WTC11 (cell line): ENCODE results near the gene UBL7. TPM values are rescaled to one million over a fixed set of nuclear protein-coding genes. Genes with fewer than 3 reads are reported as not detected.

Source experiments
- ATAC-seq: fragments of 200-7000 bp; cut with Tn5 transposase; 2 replicates; pipeline ENCODE4 v1.10.0; 2021; ENCODE audit warnings: mild to moderate bottlenecking, moderate library complexity
- CTCF ChIA-PET: fragments of 300-600 bp; sonication (Branson Sonifier 250); formaldehyde crosslinking; loops from one replicate; lab custom pipeline; 2021; ENCODE audit warnings: antibody characterized with exemption; lab: Charles Lee
- POLR2A ChIA-PET: fragments of 350-600 bp; sonication (Branson Sonifier 250); formaldehyde crosslinking; loops from one replicate; lab custom pipeline; 2021; ENCODE audit warnings: antibody characterized with exemption; lab: Charles Lee
- DNase-seq: peaks from one replicate; pipeline ENCODE4 v3.0.0; 2021; ENCODE audit warnings: low spot score
- H3K27ac Mint-ChIP-seq: 2 replicates; pipeline ENCODE4 v1.8.0; 2021; ENCODE audit warnings: mixed read lengths
- H3K27me3 Mint-ChIP-seq: 2 replicates; pipeline ENCODE4 v1.8.0; 2021; ENCODE audit warnings: low read depth, mild to moderate bottlenecking, moderate library complexity, mixed read lengths
- H3K36me3 Mint-ChIP-seq: 2 replicates; pipeline ENCODE4 v1.8.0; 2021; ENCODE audit warnings: mixed read lengths
- H3K4me1 Mint-ChIP-seq: 2 replicates; pipeline ENCODE4 v1.8.0; 2022; ENCODE audit warnings: mixed read lengths
- H3K4me3 Mint-ChIP-seq: 2 replicates; pipeline ENCODE4 v1.8.0; 2021; ENCODE audit warnings: mild to moderate bottlenecking, moderate library complexity, mixed read lengths
- H3K9me3 Mint-ChIP-seq: 2 replicates; pipeline ENCODE4 v1.8.0; 2021; ENCODE audit warnings: mixed read lengths
- CBFB ChIP-seq: sonication (generic); formaldehyde crosslinking; IDR thresholded peaks from 2 replicates; pipeline ENCODE4 v1.8.1; 2022; ENCODE audit warnings: mild to moderate bottlenecking, low read depth, missing genetic modification reagents
- ETV6 ChIP-seq: sonication (generic); formaldehyde crosslinking; IDR thresholded peaks from 2 replicates; pipeline ENCODE4 v1.8.1; 2022; ENCODE audit warnings: mild to moderate bottlenecking, missing genetic modification reagents
- GABPB1 ChIP-seq: sonication (generic); formaldehyde crosslinking; IDR thresholded peaks from 2 replicates; pipeline ENCODE4 v1.8.1; 2023; ENCODE audit warnings: mild to moderate bottlenecking, missing genetic modification reagents
- GRHL2 ChIP-seq: fragments of 250-450 bp; sonication (Bioruptor Pico); IDR thresholded peaks from 2 replicates; pipeline ENCODE4 v1.8.0; 2022; ENCODE audit warnings: mild to moderate bottlenecking, moderate library complexity; ENCODE audit not compliant: insufficient replicate concordance, severe bottlenecking
- GTF2I ChIP-seq: fragments of 250-450 bp; sonication (Bioruptor Pico); conservative IDR thresholded peaks from 2 replicates; pipeline ENCODE4 v1.4.0; 2021; ENCODE audit warnings: mild to moderate bottlenecking
- IRF2 ChIP-seq: sonication (generic); formaldehyde crosslinking; IDR thresholded peaks from 2 replicates; pipeline ENCODE4 v1.8.0; 2022; ENCODE audit warnings: low read depth, missing genetic modification reagents, borderline replicate concordance
- KAT7 ChIP-seq: sonication (generic); formaldehyde crosslinking; IDR thresholded peaks from 2 replicates; pipeline ENCODE4 v1.8.1; 2023; ENCODE audit warnings: missing genetic modification reagents, mild to moderate bottlenecking, borderline replicate concordance
- NFE2L1 ChIP-seq: sonication (generic); formaldehyde crosslinking; IDR thresholded peaks from 2 replicates; pipeline ENCODE4 v1.8.1; 2023; ENCODE audit warnings: missing genetic modification reagents
- NFYB ChIP-seq: sonication (generic); formaldehyde crosslinking; conservative IDR thresholded peaks from 2 replicates; pipeline ENCODE4 v1.8.0; 2022; ENCODE audit warnings: low read depth, missing genetic modification reagents
- SMAD3 ChIP-seq: sonication (generic); formaldehyde crosslinking; IDR thresholded peaks from 2 replicates; pipeline ENCODE4 v1.8.0; 2022; ENCODE audit warnings: missing genetic modification reagents, mild to moderate bottlenecking, borderline replicate concordance
- SMAD4 ChIP-seq: sonication (generic); formaldehyde crosslinking; IDR thresholded peaks from 2 replicates; pipeline ENCODE4 v1.8.0; 2022; ENCODE audit warnings: mild to moderate bottlenecking, missing genetic modification reagents
- SOX15 ChIP-seq: fragments of 250-450 bp; sonication (Bioruptor Pico); IDR thresholded peaks from 2 replicates; pipeline ENCODE4 v1.9.0; 2021; ENCODE audit warnings: mild to moderate bottlenecking
- SP1 ChIP-seq: sonication (generic); formaldehyde crosslinking; conservative IDR thresholded peaks from 2 replicates; pipeline ENCODE4 v1.8.1; 2022; ENCODE audit warnings: missing genetic modification reagents
- ZNF263 ChIP-seq: sonication (generic); formaldehyde crosslinking; IDR thresholded peaks from 2 replicates; pipeline ENCODE4 v1.8.1; 2022; ENCODE audit warnings: low read depth, mild to moderate bottlenecking, moderate library complexity, missing genetic modification reagents
- ZNF317 ChIP-seq: sonication (generic); formaldehyde crosslinking; IDR thresholded peaks from 2 replicates; pipeline ENCODE4 v1.8.1; 2023; ENCODE audit warnings: low read depth, mild to moderate bottlenecking, moderate library complexity, missing genetic modification reagents, borderline replicate concordance
- ZNF416 ChIP-seq: fragments of 250-450 bp; sonication (Bioruptor Pico); IDR thresholded peaks from 2 replicates; pipeline ENCODE4 v1.9.0; 2021; ENCODE audit warnings: mild to moderate bottlenecking, inconsistent platforms
- ZNF671 ChIP-seq: fragments of 250-450 bp; sonication (Bioruptor Pico); IDR thresholded peaks from 2 replicates; pipeline ENCODE4 v1.8.0; 2021; ENCODE audit warnings: mild to moderate bottlenecking
- total RNA-seq: library from RNA; stranded (reverse); gene quantifications from 3 replicates; pipeline ENCODE4 v1.2.3, GENCODE V29; 2021
- TF ChIP-seq, protein P1 (sequence below): sonication (generic); formaldehyde crosslinking; IDR thresholded peaks from 2 replicates; pipeline ENCODE4 v1.8.0; 2022; ENCODE audit warnings: mild to moderate bottlenecking, missing genetic modification reagents
- TF ChIP-seq, protein P2 (sequence below): sonication (generic); formaldehyde crosslinking; IDR thresholded peaks from 2 replicates; pipeline ENCODE4 v1.8.0; 2022; ENCODE audit warnings: mild to moderate bottlenecking, missing genetic modification reagents
- TF ChIP-seq, protein P3 (sequence below): fragments of 250-450 bp; sonication (Bioruptor Pico); IDR thresholded peaks from 2 replicates; pipeline ENCODE4 v1.9.0; 2021; ENCODE audit warnings: moderate library complexity, mild to moderate bottlenecking, inconsistent platforms, borderline replicate concordance
- TF ChIP-seq, protein P4 (sequence below): sonication (generic); formaldehyde crosslinking; IDR thresholded peaks from 2 replicates; pipeline ENCODE4 v1.8.1; 2022; ENCODE audit warnings: missing genetic modification reagents, borderline replicate concordance
- TF ChIP-seq, protein P5 (sequence below): sonication (generic); formaldehyde crosslinking; IDR thresholded peaks from 2 replicates; pipeline ENCODE4 v1.8.1; 2022; ENCODE audit warnings: low read depth, missing genetic modification reagents, borderline replicate concordance
- TF ChIP-seq, protein P6 (sequence below): sonication (generic); formaldehyde crosslinking; IDR thresholded peaks from 2 replicates; pipeline ENCODE4 v1.8.0; 2023; ENCODE audit warnings: missing genetic modification reagents
- TF ChIP-seq, protein P7 (sequence below): sonication (generic); formaldehyde crosslinking; IDR thresholded peaks from 2 replicates; pipeline ENCODE4 v1.8.1; 2023; ENCODE audit warnings: mild to moderate bottlenecking, missing genetic modification reagents, moderate library complexity
- TF ChIP-seq, protein P8 (sequence below): fragments of 200-600 bp; IDR thresholded peaks from 2 replicates; pipeline ENCODE4 v1.8.0; 2022; ENCODE audit warnings: antibody characterized with exemption
- TF ChIP-seq, protein P9 (sequence below): sonication (generic); formaldehyde crosslinking; IDR thresholded peaks from 2 replicates; pipeline ENCODE4 v1.8.1; 2023; ENCODE audit warnings: mild to moderate bottlenecking, missing genetic modification reagents, moderate library complexity

The UBL7 gene
- total RNA-seq, 1 experiment from 2014 or later: 70.1 TPM

DNA sequence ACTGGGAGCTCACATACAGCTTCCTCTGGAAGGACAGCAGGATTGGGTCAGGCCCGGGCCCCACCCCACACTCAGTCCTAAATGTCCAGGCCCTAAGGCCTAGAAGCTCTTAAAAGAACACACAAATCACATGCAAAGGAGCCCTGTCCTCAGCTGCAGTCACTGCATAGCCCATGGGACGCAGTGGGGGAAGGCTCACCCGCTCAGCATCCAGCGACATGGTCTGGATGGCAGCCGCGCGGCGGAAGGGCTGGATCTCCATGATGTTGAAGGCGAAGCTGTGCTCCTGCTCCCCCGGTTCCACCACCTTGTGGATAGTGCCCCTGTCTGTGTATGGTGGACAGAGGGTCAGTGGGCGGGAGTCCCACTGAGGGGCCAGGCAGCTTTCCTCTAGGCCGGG, 49.3 kb downstream of the UBL7 start:
- ATAC-seq (no peak), DNase-seq (no peak)
- Mint-ChIP-seq H3K4me3 (no peak overlapping the region), H3K36me3 (peaks cover 12% of the 10 kb centered on the region)
- no peak for TF ChIP-seq ZNF263 (CRISPR knock-in tag)
- TF ChIP-seq, protein P1, sequence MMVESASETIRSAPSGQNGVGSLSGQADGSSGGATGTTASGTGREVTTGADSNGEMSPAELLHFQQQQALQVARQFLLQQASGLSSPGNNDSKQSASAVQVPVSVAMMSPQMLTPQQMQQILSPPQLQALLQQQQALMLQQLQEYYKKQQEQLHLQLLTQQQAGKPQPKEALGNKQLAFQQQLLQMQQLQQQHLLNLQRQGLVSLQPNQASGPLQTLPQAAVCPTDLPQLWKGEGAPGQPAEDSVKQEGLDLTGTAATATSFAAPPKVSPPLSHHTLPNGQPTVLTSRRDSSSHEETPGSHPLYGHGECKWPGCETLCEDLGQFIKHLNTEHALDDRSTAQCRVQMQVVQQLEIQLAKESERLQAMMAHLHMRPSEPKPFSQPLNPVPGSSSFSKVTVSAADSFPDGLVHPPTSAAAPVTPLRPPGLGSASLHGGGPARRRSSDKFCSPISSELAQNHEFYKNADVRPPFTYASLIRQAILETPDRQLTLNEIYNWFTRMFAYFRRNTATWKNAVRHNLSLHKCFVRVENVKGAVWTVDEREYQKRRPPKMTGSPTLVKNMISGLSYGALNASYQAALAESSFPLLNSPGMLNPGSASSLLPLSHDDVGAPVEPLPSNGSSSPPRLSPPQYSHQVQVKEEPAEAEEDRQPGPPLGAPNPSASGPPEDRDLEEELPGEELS (CRISPR knock-in tag): no peak
- TF ChIP-seq ZNF416 (CRISPR knock-in tag): no peak
- no peak for TF ChIP-seq SMAD4 (CRISPR knock-in tag)
- TF ChIP-seq, protein P2, sequence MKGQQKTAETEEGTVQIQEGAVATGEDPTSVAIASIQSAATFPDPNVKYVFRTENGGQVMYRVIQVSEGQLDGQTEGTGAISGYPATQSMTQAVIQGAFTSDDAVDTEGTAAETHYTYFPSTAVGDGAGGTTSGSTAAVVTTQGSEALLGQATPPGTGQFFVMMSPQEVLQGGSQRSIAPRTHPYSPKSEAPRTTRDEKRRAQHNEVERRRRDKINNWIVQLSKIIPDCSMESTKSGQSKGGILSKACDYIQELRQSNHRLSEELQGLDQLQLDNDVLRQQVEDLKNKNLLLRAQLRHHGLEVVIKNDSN (CRISPR knock-in tag): no peak
- TF ChIP-seq SMAD3 (CRISPR knock-in tag): no peak
- TF ChIP-seq, protein P3, sequence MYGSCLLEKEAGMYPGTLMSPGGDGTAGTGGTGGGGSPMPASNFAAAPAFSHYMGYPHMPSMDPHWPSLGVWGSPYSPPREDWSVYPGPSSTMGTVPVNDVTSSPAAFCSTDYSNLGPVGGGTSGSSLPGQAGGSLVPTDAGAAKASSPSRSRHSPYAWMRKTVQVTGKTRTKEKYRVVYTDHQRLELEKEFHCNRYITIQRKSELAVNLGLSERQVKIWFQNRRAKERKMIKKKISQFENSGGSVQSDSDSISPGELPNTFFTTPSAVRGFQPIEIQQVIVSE: no peak
- TF ChIP-seq, protein P4, sequence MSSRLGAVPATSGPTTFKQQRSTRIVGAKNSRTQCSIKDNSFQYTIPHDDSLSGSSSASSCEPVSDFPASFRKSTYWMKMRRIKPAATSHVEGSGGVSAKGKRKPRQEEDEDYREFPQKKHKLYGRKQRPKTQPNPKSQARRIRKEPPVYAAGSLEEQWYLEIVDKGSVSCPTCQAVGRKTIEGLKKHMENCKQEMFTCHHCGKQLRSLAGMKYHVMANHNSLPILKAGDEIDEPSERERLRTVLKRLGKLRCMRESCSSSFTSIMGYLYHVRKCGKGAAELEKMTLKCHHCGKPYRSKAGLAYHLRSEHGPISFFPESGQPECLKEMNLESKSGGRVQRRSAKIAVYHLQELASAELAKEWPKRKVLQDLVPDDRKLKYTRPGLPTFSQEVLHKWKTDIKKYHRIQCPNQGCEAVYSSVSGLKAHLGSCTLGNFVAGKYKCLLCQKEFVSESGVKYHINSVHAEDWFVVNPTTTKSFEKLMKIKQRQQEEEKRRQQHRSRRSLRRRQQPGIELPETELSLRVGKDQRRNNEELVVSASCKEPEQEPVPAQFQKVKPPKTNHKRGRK (CRISPR knock-in tag): no peak
- no peak for TF ChIP-seq SP1
- TF ChIP-seq, protein P5, sequence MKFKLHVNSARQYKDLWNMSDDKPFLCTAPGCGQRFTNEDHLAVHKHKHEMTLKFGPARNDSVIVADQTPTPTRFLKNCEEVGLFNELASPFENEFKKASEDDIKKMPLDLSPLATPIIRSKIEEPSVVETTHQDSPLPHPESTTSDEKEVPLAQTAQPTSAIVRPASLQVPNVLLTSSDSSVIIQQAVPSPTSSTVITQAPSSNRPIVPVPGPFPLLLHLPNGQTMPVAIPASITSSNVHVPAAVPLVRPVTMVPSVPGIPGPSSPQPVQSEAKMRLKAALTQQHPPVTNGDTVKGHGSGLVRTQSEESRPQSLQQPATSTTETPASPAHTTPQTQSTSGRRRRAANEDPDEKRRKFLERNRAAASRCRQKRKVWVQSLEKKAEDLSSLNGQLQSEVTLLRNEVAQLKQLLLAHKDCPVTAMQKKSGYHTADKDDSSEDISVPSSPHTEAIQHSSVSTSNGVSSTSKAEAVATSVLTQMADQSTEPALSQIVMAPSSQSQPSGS (CRISPR knock-in tag): no peak
- TF ChIP-seq KAT7 (CRISPR knock-in tag): no peak
- TF ChIP-seq GTF2I (CRISPR knock-in tag): no peak
- TF ChIP-seq, protein P6, sequence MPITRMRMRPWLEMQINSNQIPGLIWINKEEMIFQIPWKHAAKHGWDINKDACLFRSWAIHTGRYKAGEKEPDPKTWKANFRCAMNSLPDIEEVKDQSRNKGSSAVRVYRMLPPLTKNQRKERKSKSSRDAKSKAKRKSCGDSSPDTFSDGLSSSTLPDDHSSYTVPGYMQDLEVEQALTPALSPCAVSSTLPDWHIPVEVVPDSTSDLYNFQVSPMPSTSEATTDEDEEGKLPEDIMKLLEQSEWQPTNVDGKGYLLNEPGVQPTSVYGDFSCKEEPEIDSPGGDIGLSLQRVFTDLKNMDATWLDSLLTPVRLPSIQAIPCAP (CRISPR knock-in tag): no peak
- no peak for TF ChIP-seq NFYB (CRISPR knock-in tag)
- TF ChIP-seq, protein P7, sequence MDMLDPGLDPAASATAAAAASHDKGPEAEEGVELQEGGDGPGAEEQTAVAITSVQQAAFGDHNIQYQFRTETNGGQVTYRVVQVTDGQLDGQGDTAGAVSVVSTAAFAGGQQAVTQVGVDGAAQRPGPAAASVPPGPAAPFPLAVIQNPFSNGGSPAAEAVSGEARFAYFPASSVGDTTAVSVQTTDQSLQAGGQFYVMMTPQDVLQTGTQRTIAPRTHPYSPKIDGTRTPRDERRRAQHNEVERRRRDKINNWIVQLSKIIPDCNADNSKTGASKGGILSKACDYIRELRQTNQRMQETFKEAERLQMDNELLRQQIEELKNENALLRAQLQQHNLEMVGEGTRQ (CRISPR knock-in tag): no peak
- TF ChIP-seq GABPB1 (CRISPR knock-in tag): no peak
- no peak for TF ChIP-seq IRF2 (CRISPR knock-in tag)
- TF ChIP-seq, all 79 proteins: peak for 0
- H3K9me3 Mint-ChIP-seq: no peaks in the 10 kb centered on the region
- peak overlapping the region; percentile 74 for H3K27ac Mint-ChIP-seq
- ChIA-PET POLR2A (interaction anchor here (0.6 kb wide), 1 partner anchor 43 kb away, joined by 3 read pairs; no protein-coding TSS in a partner anchor), CTCF (interaction anchor here (0.5 kb wide), 1 partner anchor 191 kb away, joined by 3 read pairs; no protein-coding TSS in a partner anchor)
- H3K4me1 Mint-ChIP-seq: peaks cover 3% of the 10 kb centered on the region; the same call in 1 of the 2 replicates
- no peaks in the 10 kb centered on the region for H3K27me3 Mint-ChIP-seq

DNA sequence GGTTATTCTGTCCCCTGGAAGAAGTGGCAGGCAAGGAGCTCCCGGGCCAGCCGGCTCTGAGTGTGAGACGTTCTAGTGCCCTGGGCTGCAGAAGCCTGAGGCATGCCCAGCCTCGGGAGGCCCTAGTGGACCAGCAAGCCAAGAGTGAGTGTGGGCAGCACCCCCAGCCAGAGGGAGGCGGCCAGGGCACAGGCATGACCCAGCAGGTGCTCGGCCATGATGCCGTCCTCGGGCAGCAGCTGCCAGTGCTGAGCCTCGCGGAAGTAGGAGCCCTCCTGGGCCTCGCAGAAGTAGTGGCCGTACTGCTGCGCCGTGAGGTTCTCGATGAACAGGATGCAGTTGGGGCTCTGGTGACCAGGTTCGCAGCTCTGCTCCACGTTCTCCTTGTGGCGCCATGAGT, 50.5 kb downstream of the UBL7 start:
- Mint-ChIP-seq H3K9me3 (no peaks in the 10 kb centered on the region), H3K4me1 (peaks cover 3% of the 10 kb centered on the region; the same call in 1 of the 2 replicates), H3K27me3 (no peaks in the 10 kb centered on the region), H3K27ac (no peak overlapping the region), H3K4me3 (no peak overlapping the region), H3K36me3 (peaks cover 9% of the 10 kb centered on the region)
- ChIA-PET CTCF (interaction anchor here (1.0 to 2.4 kb wide), 4 partner anchors 9 to 211 kb away, joined by 3 to 13 read pairs (median 5); no protein-coding TSS in a partner anchor), POLR2A (no interaction called here)
- ATAC-seq: no peak
- no peak for DNase-seq
- TF ChIP-seq NFE2L1 (no peak), CBFB (no peak), SOX15 (CRISPR knock-in tag) (no peak), ETV6 (no peak), ZNF671 (CRISPR knock-in tag) (no peak), GRHL2 (no peak), SMAD3 (CRISPR knock-in tag) (no peak), ZNF317 (CRISPR knock-in tag) (no peak)
- TF ChIP-seq, protein P8, sequence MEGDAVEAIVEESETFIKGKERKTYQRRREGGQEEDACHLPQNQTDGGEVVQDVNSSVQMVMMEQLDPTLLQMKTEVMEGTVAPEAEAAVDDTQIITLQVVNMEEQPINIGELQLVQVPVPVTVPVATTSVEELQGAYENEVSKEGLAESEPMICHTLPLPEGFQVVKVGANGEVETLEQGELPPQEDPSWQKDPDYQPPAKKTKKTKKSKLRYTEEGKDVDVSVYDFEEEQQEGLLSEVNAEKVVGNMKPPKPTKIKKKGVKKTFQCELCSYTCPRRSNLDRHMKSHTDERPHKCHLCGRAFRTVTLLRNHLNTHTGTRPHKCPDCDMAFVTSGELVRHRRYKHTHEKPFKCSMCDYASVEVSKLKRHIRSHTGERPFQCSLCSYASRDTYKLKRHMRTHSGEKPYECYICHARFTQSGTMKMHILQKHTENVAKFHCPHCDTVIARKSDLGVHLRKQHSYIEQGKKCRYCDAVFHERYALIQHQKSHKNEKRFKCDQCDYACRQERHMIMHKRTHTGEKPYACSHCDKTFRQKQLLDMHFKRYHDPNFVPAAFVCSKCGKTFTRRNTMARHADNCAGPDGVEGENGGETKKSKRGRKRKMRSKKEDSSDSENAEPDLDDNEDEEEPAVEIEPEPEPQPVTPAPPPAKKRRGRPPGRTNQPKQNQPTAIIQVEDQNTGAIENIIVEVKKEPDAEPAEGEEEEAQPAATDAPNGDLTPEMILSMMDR: no peak
- TF ChIP-seq, protein P9, sequence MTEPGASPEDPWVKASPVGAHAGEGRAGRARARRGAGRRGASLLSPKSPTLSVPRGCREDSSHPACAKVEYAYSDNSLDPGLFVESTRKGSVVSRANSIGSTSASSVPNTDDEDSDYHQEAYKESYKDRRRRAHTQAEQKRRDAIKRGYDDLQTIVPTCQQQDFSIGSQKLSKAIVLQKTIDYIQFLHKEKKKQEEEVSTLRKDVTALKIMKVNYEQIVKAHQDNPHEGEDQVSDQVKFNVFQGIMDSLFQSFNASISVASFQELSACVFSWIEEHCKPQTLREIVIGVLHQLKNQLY (CRISPR knock-in tag): no peak
